Mononuclear cell (primary cell): ENCODE results near the gene TRMT10B. TPM values are rescaled to one million over a fixed set of nuclear protein-coding genes. Genes with fewer than 3 reads are reported as not detected.
"Not testable (repeated sequence)": the region's sequence is repeated elsewhere in the genome, so short reads cannot be mapped to it uniquely, and the experiment has no call there.

Source experiments
- H3K27me3 ChIP-seq: 2 replicates; pipeline ENCODE4 v1.6.0; 2011; ENCODE audit warnings: low read length, control low read depth; ENCODE audit not compliant: insufficient read depth
- H3K4me1 ChIP-seq: 2 replicates; pipeline ENCODE4 v1.5.1; 2011; ENCODE audit warnings: mild to moderate bottlenecking, low read length, control low read depth; ENCODE audit not compliant: insufficient read depth
- H3K4me3 ChIP-seq: 2 replicates; pipeline ENCODE4 v1.5.1; 2011; ENCODE audit warnings: mild to moderate bottlenecking, low read length, moderate library complexity
- H3K9me3 ChIP-seq: 2 replicates; pipeline ENCODE4 v1.5.1; 2011; ENCODE audit warnings: low read depth, mild to moderate bottlenecking, control low read depth, low read length
- total RNA-seq: library from RNA; depleted of rRNA; stranded (reverse); fragments of >200 nt; gene quantifications from one replicate; pipeline ENCODE4 v1.2.3, GENCODE V29; 2012

Gene TRMT10B
- total RNA-seq, 1 donor = 3.0 TPM

- Histone ChIP-seq H3K4me1 (no peaks in the 10 kb centered on the region), H3K4me3 (no peak overlapping the region), H3K27me3 (no peaks in the 10 kb centered on the region), H3K9me3 (no peaks in the 10 kb centered on the region)
Measured at GRCh38 chr9:37740128-37740527, 13.5 kb upstream of the TRMT10B start.

DNA sequence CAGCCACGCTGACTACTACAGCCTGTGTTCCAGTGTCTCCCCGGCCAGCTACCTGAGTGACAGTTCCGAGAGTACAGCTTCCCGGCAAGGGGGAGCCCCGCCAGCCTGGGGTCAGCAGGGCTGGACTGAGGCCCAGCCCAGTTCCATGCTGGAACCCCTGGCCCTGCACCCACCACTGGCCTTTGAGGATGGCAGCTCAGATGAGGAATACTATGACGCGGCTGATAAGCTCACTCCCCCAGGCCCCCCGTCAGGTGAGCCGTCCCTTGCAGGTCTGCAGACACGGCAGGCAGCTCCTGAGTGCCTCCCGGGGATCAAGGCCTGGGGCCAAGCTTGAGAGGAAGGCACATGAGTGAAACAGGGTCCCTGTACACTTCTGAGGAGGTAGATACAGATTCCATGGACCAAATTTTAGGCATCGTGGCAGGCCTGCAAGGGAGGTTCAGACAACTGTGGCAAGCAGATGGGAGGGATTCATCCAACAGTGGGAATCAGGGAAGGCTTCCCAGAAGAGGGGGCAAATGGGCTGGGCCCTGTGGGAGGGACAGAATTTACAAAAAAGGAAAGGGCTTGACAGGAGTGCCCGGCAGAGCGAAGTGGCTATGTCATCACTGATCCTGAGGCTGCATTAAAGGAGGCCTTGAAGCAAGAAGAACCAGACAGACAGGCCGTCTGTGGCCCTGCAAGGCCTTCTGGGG lies 12.8 kb upstream of the TRMT10B start:
- Histone ChIP-seq H3K4me1 (no peaks in the 10 kb centered on the region), H3K27me3 (no peaks in the 10 kb centered on the region), H3K9me3 (no peaks in the 10 kb centered on the region), H3K4me3 (no peak overlapping the region)

DNA sequence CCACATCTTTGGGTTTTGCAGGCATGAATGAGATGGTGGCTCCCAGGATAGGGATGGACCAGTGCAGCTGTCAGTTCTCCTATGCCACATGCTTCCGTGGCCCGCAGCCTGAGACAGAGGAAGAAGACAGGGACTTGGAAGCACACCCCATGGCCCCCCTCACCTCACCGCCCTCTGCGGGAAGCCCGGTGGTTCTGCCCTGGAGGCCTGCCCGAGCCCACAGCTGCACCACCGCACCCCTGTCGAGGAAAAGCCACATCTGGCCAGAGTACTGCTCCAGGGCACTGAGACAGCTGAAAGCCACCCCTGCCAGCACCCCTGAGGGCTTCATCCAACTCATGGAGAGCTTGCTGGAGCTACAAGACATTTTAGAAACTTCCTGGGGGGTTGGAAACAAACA lies 7.6 kb upstream of the TRMT10B start:
- H3K27me3 ChIP-seq = no peaks in the 10 kb centered on the region
- H3K4me3 ChIP-seq = no peak overlapping the region
- no peaks in the 10 kb centered on the region for H3K4me1 ChIP-seq
- no peaks in the 10 kb centered on the region for H3K9me3 ChIP-seq

- Histone ChIP-seq H3K4me1 (no peaks in the 10 kb centered on the region), H3K4me3 (no peak overlapping the region)
Measured at GRCh38 chr9:37746448-37747270, 6.9 kb upstream of the TRMT10B start.

GRCh38 chr9:37747271-37747753 lies 6.3 kb upstream of the TRMT10B start:
- Histone ChIP-seq H3K4me1 (no peaks in the 10 kb centered on the region), H3K4me3 (no peak overlapping the region), H3K9me3 (no peaks in the 10 kb centered on the region), H3K27me3 (no peaks in the 10 kb centered on the region)

More at GRCh38 chr9:37746448-37747270, 6.9 kb upstream of the TRMT10B start:
- Histone ChIP-seq H3K27me3 (no peaks in the 10 kb centered on the region), H3K9me3 (no peaks in the 10 kb centered on the region)

- no peaks in the 10 kb centered on the region for H3K9me3 ChIP-seq
- H3K27me3 ChIP-seq = no peaks in the 10 kb centered on the region
- H3K4me1 ChIP-seq = peaks cover 7% of the 10 kb centered on the region
- H3K4me3 ChIP-seq = no peak overlapping the region
Measured at GRCh38 chr9:37749129-37749528, 4.5 kb upstream of the TRMT10B start.

DNA sequence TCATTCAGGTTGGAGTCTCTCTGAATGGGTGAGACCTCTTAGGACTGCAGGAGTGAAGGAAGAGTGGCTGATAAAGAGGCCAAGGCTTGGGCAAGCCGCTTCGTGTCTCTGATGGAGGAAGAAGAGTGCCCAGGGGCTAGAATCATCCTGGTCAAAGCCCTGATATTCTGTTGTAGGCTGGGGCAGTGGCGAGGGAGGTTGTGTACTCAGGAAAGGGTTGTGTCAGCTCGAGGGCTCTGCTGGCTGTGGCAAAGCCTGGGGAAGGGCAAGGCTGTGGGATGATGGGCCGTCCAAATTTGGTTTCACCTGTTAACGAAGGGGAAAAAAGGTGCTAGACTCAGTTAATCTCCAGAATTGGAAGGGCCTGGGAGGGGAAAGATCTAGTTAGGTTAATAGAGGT lies 2.4 kb upstream of the TRMT10B start:
- H3K4me1 ChIP-seq = peaks cover 22% of the 10 kb centered on the region
- H3K4me3 ChIP-seq = no peak overlapping the region
- H3K27me3 ChIP-seq = no peaks in the 10 kb centered on the region
- H3K9me3 ChIP-seq = no peaks in the 10 kb centered on the region

- H3K4me1 ChIP-seq = peaks cover 22% of the 10 kb centered on the region
- H3K4me3 ChIP-seq, H3K9me3 ChIP-seq, H3K27me3 ChIP-seq: not testable (repeated sequence)
Measured at GRCh38 chr9:37751704-37752103, 1.9 kb upstream of the TRMT10B start.

GRCh38 chr9:37752112-37752511 lies 1.5 kb upstream of the TRMT10B start:
- H3K27me3 ChIP-seq, H3K9me3 ChIP-seq, H3K4me3 ChIP-seq: not testable (repeated sequence)
- H3K4me1 ChIP-seq = peaks cover 22% of the 10 kb centered on the region

DNA sequence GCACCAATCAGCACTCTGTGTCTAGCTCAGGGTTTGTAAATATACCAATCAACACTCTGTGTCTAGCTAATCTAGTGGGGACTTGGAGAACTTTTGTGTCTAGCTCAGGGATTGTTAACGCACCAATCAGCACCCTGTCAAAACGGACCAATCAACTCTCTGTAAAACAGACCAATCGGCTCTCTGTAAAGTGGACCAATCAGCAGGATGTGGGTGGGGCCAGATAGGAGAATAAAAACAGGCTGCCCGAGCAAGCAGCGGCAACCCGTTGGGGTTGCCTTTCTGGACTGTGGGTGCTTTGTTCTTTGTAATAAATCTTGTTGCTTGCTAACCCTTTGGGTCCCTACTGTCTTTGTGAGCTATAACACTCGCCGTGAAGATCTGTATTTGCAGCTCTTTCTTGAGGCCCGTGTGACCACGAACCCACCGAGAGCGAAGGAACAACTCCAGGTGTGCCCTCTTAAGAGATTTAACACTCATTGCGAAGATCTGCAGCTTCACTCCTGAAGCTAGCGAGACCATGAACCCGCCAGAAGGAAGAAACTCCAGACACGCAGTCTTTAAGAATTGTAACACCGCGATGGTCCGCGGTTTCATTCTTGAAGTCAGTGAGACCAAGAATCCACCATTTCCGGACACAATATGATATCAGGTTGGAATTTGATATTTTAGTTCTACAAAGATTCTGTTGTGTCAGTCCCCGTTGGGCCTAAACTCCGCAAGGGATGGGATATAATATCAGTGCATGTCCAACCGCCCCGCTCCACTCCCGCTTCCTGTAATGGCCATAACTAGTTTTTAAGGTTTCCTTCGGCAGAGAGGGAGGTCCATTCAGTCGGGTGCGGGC lies 740 bp upstream of the TRMT10B start:
- no peaks in the 10 kb centered on the region for H3K27me3 ChIP-seq
- no peaks in the 10 kb centered on the region for H3K9me3 ChIP-seq
- peak overlapping the region; percentile 88 for H3K4me3 ChIP-seq
- H3K4me1 ChIP-seq = peaks cover 22% of the 10 kb centered on the region

GRCh38 chr9:37758747-37759146 lies 5.1 kb downstream of the TRMT10B start:
- H3K27me3 ChIP-seq = no peaks in the 10 kb centered on the region
- H3K4me3 ChIP-seq = no peak overlapping the region
- peaks cover 15% of the 10 kb centered on the region for H3K4me1 ChIP-seq
- H3K9me3 ChIP-seq = no peaks in the 10 kb centered on the region

- no peaks in the 10 kb centered on the region for H3K4me1 ChIP-seq
- no peaks in the 10 kb centered on the region for H3K27me3 ChIP-seq
- no peak overlapping the region for H3K4me3 ChIP-seq
- no peaks in the 10 kb centered on the region for H3K9me3 ChIP-seq
Measured at GRCh38 chr9:37760416-37761161, 7.0 kb downstream of the TRMT10B start.

DNA sequence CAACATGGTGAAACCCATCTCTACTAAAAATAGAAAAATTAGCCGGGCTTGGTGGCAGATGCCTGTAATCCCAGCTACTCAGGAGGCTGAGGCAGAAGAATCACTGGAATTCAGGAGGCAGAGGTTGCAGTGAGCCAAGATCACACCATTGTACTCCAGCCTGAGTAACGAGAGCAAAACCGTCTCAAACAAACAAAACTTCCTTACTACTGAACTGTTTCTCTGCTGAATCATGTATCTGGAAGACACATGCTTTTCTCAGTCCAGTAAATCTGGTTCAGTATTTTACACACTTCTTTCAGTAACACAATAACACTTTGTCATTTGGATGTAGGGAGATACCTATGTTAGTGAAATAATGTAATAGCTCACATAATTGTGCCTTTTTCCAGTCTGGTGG lies 7.9 kb downstream of the TRMT10B start:
- Histone ChIP-seq H3K4me3 (no peak overlapping the region), H3K27me3 (no peaks in the 10 kb centered on the region)

GRCh38 chr9:37765263-37765662 lies 11.7 kb downstream of the TRMT10B start:
- H3K9me3 ChIP-seq, H3K4me1 ChIP-seq, H3K4me3 ChIP-seq, H3K27me3 ChIP-seq: not testable (repeated sequence)

More for the DNA sequence above, 7.9 kb downstream of the TRMT10B start:
- Histone ChIP-seq H3K4me1 (no peaks in the 10 kb centered on the region), H3K9me3 (no peaks in the 10 kb centered on the region)
